PC-9 (cell line): ENCODE data around the gene SCAP. TPM values are rescaled to one million over a fixed set of nuclear protein-coding genes. Genes with fewer than 3 reads are reported as not detected.

Experiments
- BruUV-seq: library from RNA; stranded (reverse); fragments of 400-500 nt; replicated peaks from 2 replicates; lab custom pipeline; 2021; lab: Mats Ljungman, UMichigan
- CTCF ChIA-PET: fragments of 300-600 bp; sonication (Branson Sonifier 250); formaldehyde crosslinking; loops from one replicate; lab custom pipeline; 2022; ENCODE audit warnings: antibody characterized with exemption; lab: Charles Lee
- POLR2A ChIA-PET: fragments of 300-600 bp; sonication (Branson Sonifier 250); formaldehyde crosslinking; loops from one replicate; lab custom pipeline; 2022; ENCODE audit warnings: antibody characterized with exemption; ENCODE audit not compliant: unreplicated experiment; lab: Charles Lee
- DNase-seq, 2 experiments: peaks; one replicate each; pipeline versions ENCODE4 v3.0.0 to v3.0.0-alpha.2; 2015 to 2022; ENCODE audit warnings: mixed read lengths in 1 of 2
- H2AFZ ChIP-seq: fragments of 200-600 bp; sonication (generic); 2 replicates; pipeline ENCODE4 v1.8.1; 2017; ENCODE audit warnings: antibody characterized with exemption
- H3F3A ChIP-seq: fragments of 200-600 bp; sonication (generic); 2 replicates; pipeline ENCODE4 v1.8.1; 2017; ENCODE audit warnings: antibody characterized with exemption, mild to moderate bottlenecking, low read depth; ENCODE audit not compliant: insufficient read depth
- H3K27ac ChIP-seq: fragments of 200-600 bp; sonication (generic); 2 replicates; pipeline ENCODE4 v1.6.1; 2016; ENCODE audit warnings: mixed run types
- H3K27me3 ChIP-seq: fragments of 200-600 bp; sonication (generic); 2 replicates; pipeline ENCODE4 v1.6.1; 2016; ENCODE audit warnings: low read depth, mixed run types; ENCODE audit not compliant: insufficient read depth
- H3K36me3 ChIP-seq: fragments of 200-600 bp; sonication (generic); 2 replicates; pipeline ENCODE4 v1.6.1; 2016; ENCODE audit warnings: low read depth, mixed run types
- H3K4me1 ChIP-seq: fragments of 200-600 bp; sonication (generic); replicated peaks from 2 replicates; pipeline ENCODE4 v1.6.1; 2016; ENCODE audit warnings: mixed run types; ENCODE audit not compliant: insufficient read depth
- H3K4me2 ChIP-seq: fragments of 200-600 bp; sonication (generic); 2 replicates; pipeline ENCODE4 v1.6.1; 2017; ENCODE audit warnings: mixed run types
- H3K4me3 ChIP-seq: fragments of 200-600 bp; sonication (generic); 2 replicates; pipeline ENCODE4 v1.6.1; 2016; ENCODE audit warnings: mixed run types
- H3K79me2 ChIP-seq: fragments of 200-600 bp; sonication (generic); 2 replicates; pipeline ENCODE4 v1.6.1; 2017; ENCODE audit warnings: low read depth, mixed run types
- H3K9me2 ChIP-seq: fragments of 200-600 bp; sonication (generic); 2 replicates; pipeline ENCODE4 v1.8.1; 2017; ENCODE audit warnings: mild to moderate bottlenecking; ENCODE audit not compliant: insufficient read depth
- H3K9me3 ChIP-seq: fragments of 200-600 bp; sonication (generic); 2 replicates; pipeline ENCODE4 v1.8.1; 2016; ENCODE audit warnings: low read depth; ENCODE audit not compliant: insufficient read depth
- H4K20me1 ChIP-seq: fragments of 200-600 bp; sonication (generic); 2 replicates; pipeline ENCODE4 v1.8.1; 2017; ENCODE audit not compliant: insufficient read depth
- CTCF ChIP-seq: fragments of 200-600 bp; sonication (generic); conservative IDR thresholded peaks from 2 replicates; pipeline ENCODE4 v1.6.1; 2017; ENCODE audit warnings: mixed run types, antibody characterized with exemption, mild to moderate bottlenecking, moderate library complexity
- EZH2 ChIP-seq: fragments of 200-600 bp; sonication (generic); IDR thresholded peaks from 2 replicates; pipeline ENCODE4 v1.8.0; 2017; ENCODE audit warnings: antibody characterized with exemption, low read depth
- intact Hi-C: fragments of 100-400 bp; cut with micrococcal nuclease; formaldehyde crosslinking; loops from one replicate; pipeline ENCODE4 v1.10.0; 2022; ENCODE audit not compliant: unreplicated experiment
- total RNA-seq: library from RNA; stranded (reverse); gene quantifications from 2 replicates; pipeline ENCODE4 v1.2.3, GENCODE V29; 2021

The SCAP gene
- total RNA-seq, 1 experiment from 2014 or later, result 71.5 TPM

GRCh38 chr3:47444103-47444502 is 31.6 kb downstream of the SCAP start:
- no TSS peak for BruUV-seq
- ChIA-PET CTCF (no interaction called here), POLR2A (interaction anchor here (0.6 to 0.9 kb wide), 2 partner anchors 19 to 695 kb away, joined by 3 to 4 read pairs; no protein-coding TSS in a partner anchor)
- H3K9me2 ChIP-seq, result no peaks in the 10 kb centered on the region
- H3K4me2 ChIP-seq, result no peak overlapping the region
- no peak overlapping the region for H3K27ac ChIP-seq
- H4K20me1 ChIP-seq, result peaks cover 3% of the 10 kb centered on the region; the same call in 1 of the 2 replicates
- H3F3A ChIP-seq, result no peaks in the 10 kb centered on the region
- no peak overlapping the region for H2AFZ ChIP-seq
- no peaks in the 10 kb centered on the region for H3K27me3 ChIP-seq
- H3K9me3 ChIP-seq, result no peaks in the 10 kb centered on the region
- TF ChIP-seq CTCF, result no peak
- TF ChIP-seq EZH2, result no peak
- no peaks in the 10 kb centered on the region for H3K4me1 ChIP-seq
- intact Hi-C loops, result no loop called here
- no peaks in the 10 kb centered on the region; the same call in 1 of the 2 replicates for H3K36me3 ChIP-seq
- no peak for DNase-seq
- H3K4me3 ChIP-seq, result no peak overlapping the region
- peaks cover 17% of the 10 kb centered on the region for H3K79me2 ChIP-seq

- POLR2A ChIA-PET, result interaction anchor here (0.9 kb wide), 1 partner anchor 695 kb away, joined by 4 read pairs; no protein-coding TSS in a partner anchor
- Histone ChIP-seq H3K36me3 (no peaks in the 10 kb centered on the region; the same call in 1 of the 2 replicates), H3K9me2 (no peaks in the 10 kb centered on the region), H3K27me3 (no peaks in the 10 kb centered on the region), H2AFZ (no peak overlapping the region), H3K27ac (no peak overlapping the region), H4K20me1 (peaks cover 3% of the 10 kb centered on the region; the same call in 1 of the 2 replicates), H3K4me1 (no peaks in the 10 kb centered on the region), H3K4me2 (no peak overlapping the region), H3F3A (no peaks in the 10 kb centered on the region), H3K9me3 (no peaks in the 10 kb centered on the region), H3K79me2 (peaks cover 17% of the 10 kb centered on the region), H3K4me3 (no peak overlapping the region)
- TF ChIP-seq EZH2, result no peak
- no peak for TF ChIP-seq CTCF
- no peak for DNase-seq
- intact Hi-C loops, result no loop called here
- no TSS peak for BruUV-seq
- CTCF ChIA-PET, result no interaction called here
These were observed 32.1 kb downstream of the SCAP start for GRCh38 chr3:47443611-47443995.

- Histone ChIP-seq H3K4me3 (no peak overlapping the region), H3K9me2 (no peaks in the 10 kb centered on the region), H3K27ac (no peak overlapping the region), H3K36me3 (no peaks in the 10 kb centered on the region), H3K4me2 (no peak overlapping the region), H4K20me1 (no peaks in the 10 kb centered on the region; the same call in 1 of the 2 replicates), H3F3A (no peaks in the 10 kb centered on the region), H3K4me1 (no peaks in the 10 kb centered on the region), H3K27me3 (no peaks in the 10 kb centered on the region), H2AFZ (no peak overlapping the region), H3K79me2 (peaks cover 15% of the 10 kb centered on the region), H3K9me3 (no peaks in the 10 kb centered on the region)
- CTCF ChIA-PET, result no interaction called here
- TF ChIP-seq CTCF, result no peak
- TF ChIP-seq EZH2, result no peak
- no peak for DNase-seq
- POLR2A ChIA-PET, result no interaction called here
- BruUV-seq, result no TSS peak
- intact Hi-C loops, result no loop called here
These were observed 33.8 kb downstream of the SCAP start for GRCh38 chr3:47441796-47442551.
